Endometrial microvascular endothelial cells (primary cell): ENCODE data around the gene KRT79. TPM values are rescaled to one million over a fixed set of nuclear protein-coding genes. Genes with fewer than 3 reads are reported as not detected.

Source experiments
- in situ Hi-C: cut with HindIII; loops from 2 replicates; pipeline ENCODE4 v1.10.0; 2017; ENCODE audit warnings: low sequenced_read_pairs, low pct_unique_long_range_greater_than_20kb; ENCODE audit errors: inconsistent ontology term
- total RNA-seq: library from RNA; depleted of rRNA; stranded (reverse); fragments of >200 nt; gene quantifications from one replicate; pipeline ENCODE4 v1.2.3, GENCODE V29; 2015; ENCODE audit errors: inconsistent ontology term

The KRT79 gene
- total RNA-seq, 1 donor from 2014 or later: not detected

DNA sequence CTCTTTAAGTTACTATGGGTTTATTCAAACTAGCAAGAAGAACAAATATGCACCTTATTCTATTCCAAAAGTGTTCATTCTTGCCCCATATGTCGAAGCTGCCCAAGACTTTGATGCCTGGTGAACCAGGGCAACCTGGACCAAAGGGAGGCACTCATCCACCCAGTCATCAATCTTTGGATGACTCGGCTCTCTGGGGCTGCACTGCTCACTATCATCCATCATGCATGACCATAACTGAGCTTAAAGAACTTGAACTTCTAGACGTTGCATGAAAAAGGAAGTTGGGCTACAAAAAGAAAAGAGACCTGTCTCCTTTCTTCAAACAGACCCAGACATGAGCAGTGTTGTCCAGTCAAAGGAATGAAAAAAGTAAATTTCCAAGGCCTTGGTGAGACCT, 21.4 kb downstream of the KRT79 start:
- in situ Hi-C loops: no loop called here

DNA sequence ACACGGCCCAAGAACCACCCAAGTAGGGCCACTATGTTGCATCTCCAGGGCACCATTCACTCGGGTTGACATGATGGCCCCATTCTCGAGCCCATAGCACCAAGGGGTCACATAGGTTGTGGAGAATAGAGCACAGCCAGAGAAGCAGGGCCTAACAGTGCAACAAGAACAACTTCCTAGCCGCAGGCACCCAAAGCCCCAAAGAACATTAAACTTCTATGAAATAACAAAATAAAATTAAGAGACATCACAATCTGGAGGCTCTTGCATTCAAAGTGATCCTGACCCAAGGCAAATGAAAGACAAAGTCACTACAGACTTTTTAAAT, 22.1 kb downstream of the KRT79 start:
- in situ Hi-C loops: no loop called here

DNA sequence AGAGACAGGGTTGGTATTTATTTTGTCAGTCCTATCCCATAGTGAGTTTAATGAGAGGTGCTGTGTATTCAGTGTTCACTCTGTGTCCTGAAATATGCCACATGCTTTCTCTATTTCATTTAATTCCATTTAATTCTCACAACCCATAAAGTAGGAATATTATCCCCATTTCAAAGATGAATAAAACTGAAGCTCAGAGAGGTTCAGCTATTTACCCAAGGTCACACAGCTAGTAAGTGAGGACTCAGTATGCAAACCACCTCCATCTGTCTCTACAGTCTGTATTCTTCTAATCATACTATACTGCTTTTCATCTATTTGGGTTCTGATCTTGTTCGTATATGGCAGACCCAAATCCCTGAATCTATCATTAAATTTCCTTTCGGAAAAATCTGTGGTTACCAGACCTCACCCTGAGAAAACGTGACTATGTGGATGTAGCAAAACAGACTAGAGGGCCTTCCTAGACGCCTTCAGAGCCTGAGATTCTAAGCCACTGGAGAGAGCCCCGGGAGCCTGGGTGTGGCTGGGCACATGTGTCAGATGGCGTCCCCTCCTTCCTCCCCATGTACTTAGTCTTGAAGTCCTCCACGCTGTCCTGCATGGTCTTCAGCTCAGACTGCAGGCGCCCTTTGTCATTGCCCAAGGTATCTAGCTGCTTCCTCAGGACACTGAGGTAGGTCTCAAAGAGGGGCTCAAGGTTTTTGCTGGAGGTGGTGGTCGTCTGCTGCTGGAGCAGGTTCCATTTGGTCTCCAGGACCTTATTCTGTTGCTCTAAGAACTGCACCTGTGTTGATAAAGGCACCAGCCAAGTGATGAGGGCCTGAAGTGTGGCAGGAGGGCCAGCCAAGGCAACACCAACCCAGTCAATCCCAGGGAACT, 22.7 kb downstream of the KRT79 start:
- in situ Hi-C loops: no loop called here

DNA sequence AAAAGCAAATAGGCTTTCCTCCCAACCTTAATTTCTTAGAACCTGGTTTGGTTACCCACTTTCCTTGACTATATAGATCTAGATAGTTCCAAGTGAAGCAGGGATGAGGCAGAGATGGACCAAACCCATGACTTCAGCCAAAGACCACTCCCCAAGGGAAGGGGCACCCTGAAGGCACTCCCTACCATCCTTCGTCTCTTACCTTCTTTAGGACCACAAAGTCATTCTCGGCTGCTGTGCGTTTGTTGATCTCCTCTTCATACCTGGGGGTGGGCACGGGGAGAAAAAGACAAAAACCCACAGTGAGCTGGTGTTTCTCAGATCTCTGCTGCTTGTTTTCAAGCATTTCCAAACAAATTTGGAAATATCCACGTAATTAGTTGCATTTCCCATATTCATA, 23.6 kb downstream of the KRT79 start:
- in situ Hi-C loops: no loop called here

DNA sequence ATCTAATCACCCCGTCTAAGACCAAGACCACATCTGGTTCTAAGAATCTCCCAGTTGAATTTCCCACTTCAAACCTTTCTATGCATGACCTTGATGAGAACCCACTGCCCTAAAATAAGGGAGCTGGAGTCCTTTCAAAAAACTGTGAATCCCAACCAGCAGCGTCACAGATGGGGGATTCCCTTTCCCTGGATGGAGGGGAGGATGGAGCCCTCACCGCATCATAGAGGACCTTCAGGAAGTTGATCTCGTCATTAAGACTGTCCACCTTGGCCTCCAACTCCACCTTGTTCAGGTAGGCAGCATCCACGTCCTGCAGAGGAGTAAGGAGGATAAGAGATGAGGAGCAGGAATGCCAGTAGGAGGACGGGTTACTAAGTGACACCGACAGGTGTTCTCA, 24.9 kb downstream of the KRT79 start:
- in situ Hi-C loops: no loop called here

DNA sequence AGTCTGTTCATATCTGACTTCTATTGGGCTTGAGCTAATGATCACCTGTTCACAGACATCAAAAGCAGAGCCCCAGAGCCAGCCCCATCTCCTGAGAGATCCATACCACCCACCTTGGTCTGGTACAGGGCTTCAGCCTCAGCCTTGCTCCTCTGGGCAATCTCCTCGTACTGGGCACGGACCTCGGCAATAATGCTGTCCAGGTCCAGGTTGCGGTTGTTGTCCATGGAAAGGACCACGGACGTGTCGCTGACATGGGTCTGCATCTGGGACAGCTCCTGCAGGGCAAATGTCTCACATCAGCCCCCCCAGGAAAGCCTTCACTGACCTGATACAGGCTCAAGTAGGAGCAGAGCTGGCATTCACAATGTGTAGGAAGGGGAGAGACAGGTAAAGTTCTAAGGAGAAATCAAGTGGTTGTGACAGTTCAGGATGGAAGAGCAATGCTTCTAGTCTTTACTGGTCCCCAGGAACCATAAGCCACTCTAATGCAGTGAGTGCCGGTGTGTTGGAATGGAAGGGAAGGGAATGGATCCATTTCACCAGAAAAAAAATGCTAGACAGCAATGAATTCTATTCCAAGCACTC, 25.4 kb downstream of the KRT79 start:
- in situ Hi-C loops: no loop called here

DNA sequence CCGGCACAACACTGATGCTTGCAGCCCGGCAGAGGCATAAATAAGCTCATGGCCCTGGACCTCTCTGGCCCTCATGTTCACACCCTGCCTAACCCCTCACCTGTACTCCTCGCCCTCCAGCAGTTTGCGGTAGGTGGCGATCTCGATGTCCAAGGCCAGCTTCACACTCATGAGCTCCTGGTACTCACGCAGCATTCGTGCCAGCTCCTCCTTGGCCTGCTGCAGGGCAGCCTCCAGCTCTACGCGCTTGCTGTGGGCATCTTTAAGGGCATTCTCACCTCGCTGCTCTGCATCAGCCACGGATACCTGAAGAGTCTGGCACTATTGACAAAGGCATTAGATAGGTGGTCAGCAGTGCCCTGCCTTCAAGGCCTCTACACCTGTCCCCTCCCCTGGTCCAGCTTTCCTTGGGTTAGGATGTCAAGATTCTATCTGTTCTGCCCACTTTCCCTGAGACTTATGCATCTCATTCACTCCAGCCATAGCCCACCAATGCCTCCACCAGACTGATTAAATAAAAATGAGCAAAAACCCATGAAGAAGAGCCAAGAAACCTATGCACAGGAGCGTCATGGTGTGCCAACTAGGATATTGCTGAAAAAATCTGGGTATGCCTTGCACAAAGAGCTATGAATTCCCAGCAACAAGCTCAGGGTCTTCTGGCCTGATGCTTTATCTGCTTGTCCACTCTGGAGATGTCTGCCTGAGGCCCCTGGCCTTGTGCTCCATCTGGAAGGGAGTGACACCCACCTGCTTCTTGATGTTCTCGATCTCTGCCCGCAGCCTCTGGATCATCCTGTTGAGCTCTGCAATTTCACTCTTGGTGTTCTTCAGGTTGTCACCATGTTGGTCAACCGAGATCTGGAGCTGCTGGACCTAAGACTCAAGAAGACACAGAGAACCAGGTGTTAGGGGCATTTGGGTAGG, 26.3 kb downstream of the KRT79 start:
- in situ Hi-C loops: no loop called here

DNA sequence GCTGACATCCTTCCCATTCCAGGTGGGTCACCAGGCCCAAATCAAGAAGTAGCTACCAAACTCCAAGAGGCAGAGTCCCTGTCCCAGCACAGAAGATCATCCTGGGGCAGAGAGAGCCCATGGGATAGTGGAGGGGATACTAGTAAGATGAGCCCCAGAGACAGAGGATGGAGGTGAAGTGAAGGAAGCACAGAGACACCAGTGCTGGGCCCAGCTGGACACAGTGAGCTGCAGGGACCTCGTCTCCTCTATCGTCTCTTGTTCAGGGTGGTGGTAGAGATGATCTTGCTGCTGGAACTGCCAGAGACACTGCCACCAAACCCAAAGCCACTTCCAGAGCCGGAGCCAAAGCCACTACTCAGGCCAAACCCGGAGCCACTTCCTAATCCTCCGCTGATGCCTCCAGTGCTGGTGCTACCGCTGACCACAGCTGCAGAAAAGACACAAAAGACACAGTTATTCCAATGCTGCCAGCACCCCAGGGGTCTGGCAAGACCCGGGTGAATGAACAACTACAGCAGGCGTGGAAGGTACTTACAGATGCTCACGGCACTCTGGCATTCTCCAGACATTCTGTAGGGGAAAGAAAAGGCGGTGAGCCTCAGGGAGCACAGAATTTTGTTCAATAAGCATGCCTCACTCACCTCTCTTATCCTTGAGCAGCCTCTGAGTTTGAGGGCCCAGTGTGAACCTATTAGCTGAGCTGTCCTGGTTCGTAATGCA, 27.1 kb downstream of the KRT79 start:
- in situ Hi-C loops: no loop called here

DNA sequence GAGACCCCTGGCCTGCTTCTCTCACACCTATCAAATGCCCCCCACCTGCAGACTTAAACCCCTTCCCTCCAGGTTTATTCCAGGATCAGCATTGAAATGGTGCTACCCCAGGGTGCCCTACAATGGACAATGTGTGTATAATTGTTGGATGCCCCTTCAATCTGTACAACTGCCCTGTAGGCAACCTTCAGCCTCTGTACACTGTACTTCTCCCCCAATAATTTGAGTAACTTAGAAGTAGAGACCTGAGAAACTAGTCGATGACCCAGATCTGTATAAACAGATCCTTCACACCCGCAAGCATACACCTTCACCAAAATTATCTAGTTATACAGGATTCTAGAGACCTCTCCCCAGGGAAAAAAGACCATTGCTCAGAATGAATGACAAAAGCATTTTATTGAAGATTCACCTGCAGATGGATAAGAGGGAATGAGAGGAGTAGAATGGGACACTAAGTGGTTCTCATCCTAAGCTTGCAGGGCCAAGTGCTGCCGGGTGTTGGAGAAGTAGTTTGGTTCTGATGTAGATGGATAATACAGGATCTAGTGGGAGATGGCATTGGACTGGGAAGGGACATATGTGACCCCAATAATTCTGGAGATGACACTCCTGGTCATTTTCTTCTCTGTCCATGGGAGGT, 27.8 kb downstream of the KRT79 start:
- in situ Hi-C loops: no loop called here

DNA sequence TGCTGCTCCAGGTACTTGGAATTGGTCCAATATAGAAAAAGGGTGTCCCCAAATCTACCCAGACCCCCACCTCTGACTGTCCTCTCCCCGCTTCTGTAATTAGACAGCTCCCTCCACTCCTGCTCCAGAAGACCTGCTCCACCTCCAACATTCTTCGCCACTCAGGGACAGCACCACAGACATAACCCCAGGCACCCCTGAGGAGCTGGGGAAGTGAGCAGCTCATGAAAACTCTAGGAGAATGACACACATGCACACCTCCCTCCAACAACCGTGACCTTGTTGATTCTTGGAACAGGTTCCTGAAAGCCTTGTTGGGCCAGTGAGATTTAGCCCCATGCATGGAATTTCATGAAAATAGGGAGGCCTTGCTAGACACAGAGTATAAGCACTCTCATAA, 28.4 kb downstream of the KRT79 start:
- in situ Hi-C loops: no loop called here

DNA sequence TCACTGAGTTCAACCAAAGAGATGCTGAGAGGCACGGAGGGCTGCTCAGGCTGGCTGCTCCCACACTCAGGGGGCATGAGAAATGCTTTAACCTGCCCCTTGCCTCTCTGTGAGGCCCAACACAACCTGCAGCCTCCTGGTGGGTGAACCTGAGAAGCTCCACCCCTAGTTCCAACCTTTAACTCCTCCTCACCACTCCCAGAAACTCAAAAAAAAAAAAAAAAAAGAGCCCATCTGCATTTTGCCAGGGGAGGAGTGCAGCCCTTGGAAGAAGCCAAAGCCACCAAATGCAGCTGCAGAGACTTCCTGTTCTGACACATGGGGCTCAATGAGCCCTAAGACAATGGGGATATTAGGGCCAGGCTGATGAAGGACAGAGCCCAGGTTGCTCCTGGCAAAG, 29.1 kb downstream of the KRT79 start:
- in situ Hi-C loops: no loop called here

DNA sequence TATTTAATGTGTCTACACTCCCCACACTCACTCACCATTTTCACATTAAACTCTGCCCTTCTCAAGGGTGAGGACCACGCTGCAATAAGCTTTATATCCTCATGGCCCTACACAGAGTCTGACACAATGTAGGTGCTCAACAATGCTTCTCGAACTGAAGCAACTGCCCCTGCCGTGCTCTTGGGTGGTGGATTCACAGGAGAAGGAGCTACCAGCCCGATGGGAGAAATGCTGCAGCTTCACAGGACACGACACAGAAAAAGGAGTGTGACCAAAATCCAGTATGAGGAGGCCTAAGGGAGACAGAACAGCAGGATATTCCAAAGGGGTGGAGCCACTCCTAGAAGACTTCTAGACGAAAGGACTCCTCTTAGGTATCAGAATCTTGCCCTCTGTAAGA, 31.7 kb downstream of the KRT79 start:
- in situ Hi-C loops: no loop called here

DNA sequence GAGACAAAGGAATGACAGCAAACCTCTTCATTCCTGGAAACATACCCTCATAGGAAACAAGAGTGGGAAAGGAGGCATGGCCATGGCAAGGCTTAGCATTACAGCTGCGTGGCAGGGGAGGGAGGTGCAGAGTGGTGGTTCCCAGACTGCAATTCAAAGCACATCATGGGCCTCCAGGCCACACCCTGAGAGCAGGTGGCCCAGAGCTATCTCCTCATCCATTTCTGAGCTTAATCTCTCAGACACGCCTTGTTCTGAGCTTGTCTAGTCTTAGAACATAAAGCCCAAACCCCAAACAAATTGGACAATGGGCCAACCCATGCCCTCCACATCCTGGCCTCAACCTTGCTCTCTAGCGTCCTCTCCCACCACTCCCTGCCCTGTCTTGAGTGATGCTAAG, 32.3 kb downstream of the KRT79 start:
- in situ Hi-C loops: no loop called here

DNA sequence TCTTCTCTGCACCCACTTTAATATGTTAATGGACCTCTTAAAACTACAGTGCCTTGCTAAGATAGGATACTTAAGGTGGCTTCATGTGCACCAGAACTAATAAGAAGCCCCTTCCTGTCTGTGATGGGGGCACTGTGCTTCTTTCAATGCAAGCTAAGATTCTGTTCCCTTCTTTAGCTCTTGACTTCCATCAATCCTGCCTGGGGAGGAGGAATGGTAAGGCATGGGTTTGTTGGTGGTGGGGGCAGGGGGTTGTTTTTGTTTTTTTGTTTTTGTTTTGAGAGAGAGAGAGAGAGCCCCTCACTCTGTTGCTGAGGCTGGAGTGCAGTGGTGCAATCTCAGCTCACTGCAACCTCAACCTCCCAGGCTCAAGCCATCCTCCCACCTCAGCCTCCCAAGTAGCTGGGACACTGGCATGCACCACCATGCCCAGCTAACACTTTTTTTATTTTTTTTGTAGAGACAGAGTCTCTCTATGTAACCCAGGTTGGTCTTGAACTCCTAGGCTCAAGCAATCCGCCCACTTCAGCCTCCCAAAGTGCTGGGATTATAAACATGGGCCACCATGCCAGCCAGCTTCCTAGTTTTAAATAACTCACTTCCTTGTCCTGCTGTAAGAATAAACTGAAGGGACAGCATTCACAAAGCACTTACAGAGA, 33.7 kb downstream of the KRT79 start:
- in situ Hi-C loops: no loop called here

DNA sequence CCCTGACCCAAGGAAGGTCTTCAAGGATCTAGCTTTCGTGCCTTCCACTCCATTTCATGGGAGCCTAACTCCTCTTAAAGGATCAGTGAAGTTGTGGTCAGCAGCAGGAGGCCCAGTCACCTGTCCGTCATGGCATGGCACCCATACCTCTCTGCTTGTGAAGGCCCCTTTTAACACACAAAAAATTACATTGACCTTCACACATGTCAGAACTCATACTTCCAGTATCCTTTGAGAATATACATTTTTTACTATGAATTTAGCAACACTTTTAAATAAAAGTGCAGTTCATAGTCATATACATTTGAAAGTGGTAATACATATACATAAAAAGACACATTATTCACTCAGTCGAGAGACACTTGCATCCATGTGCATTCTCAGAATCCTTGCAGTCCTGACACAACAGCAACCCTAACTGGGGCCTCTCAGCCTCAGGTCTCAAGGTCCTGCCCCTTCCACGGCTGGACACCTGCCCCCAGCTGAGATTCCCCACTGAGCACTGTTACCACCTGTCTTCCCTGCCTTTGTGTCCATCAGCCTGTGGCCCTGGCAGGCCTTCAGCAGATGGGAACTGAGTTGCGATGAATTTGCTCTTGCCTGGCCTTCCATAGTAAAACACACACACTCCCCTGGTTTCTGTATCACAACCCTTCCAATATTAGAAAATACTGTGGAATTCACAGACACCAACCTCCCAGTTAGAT, 34.5 kb downstream of the KRT79 start:
- in situ Hi-C loops: no loop called here

DNA sequence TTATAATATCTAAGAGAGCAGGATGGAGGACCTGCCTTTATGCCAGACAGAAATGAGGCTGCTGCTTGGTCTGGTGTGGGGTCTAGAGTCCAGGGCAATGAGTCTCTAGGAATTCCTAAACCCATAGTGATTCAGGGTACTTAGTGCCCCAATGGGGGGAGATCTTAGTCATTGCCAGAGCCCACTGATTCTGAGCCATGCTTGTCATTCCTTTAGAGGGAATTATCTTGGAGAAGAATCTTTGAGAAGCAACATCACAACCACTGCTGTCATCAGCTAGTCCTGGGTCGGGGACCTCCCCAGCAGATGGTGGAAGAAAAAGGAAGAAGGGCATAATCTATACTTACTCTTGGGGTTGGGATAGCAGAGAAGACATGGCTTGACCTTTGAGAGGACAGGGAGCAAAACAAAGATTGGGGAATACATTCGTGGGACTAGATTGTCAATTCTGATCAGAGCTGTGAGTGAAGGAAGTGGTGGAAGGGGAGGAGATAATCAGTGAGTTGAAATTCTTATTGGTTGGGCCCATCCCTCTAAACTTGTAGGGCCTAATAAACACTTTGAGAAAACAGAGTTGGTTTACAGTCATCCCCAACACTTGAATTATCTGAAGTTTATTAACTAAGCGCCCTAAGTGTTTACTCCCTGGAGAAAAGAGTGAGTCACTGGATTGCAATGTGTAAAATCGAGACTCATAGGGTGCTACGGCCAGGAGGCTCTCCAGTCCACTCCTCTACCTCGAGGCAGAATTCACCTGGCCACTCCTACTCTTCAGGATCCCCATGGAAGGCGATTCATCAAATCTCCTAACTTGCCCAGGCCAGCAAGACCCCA, 35.2 kb downstream of the KRT79 start:
- in situ Hi-C loops: no loop called here
